GF-D8 (cell line): ENCODE data around the gene TRMU.
"Not testable (repeated sequence)": the region's sequence is repeated elsewhere in the genome, so short reads cannot be mapped to it uniquely, and the experiment has no call there.

Experiments
- DNase-seq: peaks from one replicate; lab custom pipeline; 2025; lab: John Stamatoyannopoulos, UW

Gene TRMU

GRCh38 chr22:46300491-46300890 lies 35.0 kb upstream of the TRMU start:
- no peak for DNase-seq

DNA sequence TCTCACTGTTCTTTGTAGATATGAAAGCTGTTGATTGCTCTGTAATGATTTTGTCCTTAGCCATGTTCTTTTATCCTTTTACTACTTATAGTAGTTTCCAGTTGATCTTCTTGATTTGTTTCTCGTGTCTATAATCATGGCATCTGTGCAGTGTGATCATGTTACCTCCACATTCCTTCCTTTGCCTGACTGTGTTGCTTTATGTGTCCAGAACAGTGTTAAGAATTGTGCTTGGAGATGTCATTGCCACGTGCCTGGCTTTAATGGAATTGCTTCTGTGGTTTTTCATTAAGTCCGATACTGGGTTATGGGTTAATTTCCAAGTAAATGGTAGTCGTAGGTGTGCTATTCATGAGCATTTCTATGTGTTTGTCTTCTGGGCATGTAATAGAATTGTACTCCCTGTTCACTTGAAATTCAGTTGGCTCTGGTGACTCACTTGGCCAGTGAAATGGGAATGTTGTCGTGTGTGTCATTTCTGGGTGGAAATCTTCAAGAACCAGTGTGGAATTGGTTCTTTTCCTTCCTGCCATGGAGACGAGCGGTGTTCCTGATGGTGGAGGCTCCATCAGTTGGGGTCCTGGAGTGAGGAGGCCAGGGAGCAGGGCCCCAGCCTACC lies 32.1 kb upstream of the TRMU start:
- DNase-seq, result no peak

DNA sequence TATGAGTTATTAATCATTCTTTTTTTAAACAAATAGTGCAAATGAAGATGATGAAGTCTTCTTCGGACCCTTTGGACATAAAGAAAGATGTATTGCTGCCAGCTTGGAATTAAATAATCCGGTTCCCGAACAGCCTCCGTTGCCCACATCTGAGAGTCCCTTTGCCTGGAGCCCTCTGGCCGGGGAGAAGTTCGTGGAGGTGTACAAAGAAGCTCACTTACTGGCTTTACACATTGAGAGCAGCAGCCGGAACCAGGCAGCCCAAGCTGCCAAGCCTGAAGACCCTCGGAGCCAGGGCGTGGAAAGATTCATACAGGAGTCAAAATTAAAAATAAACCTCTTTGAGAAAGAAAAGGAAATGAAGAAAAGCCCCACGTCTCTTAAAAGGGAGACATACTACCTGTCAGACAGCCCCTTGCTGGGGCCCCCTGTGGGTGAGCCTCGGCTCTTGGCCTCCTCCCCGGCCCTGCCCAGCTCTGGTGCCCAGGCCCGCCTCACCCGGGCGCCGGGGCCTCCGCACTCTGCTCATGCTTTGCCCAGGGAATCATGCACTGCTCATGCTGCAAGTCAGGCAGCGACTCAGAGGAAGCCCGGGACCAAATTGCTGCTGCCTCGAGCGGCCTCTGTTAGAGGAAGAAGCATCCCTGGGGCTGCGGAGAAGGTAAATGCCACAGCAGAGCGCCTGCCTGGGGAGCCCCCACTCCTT lies 27.1 kb upstream of the TRMU start:
- no peak for DNase-seq

- DNase-seq, result no peak
Observed at GRCh38 chr22:46309526-46310085, 25.9 kb upstream of the TRMU start.

- no peak for DNase-seq
Observed at GRCh38 chr22:46312056-46312455, 23.5 kb upstream of the TRMU start.

GRCh38 chr22:46312848-46313247 lies 22.7 kb upstream of the TRMU start:
- DNase-seq, result not testable (repeated sequence)

- no peak for DNase-seq
Observed at GRCh38 chr22:46315976-46316375, 19.5 kb upstream of the TRMU start.

- no peak for DNase-seq
Observed at GRCh38 chr22:46317646-46318045, 17.9 kb upstream of the TRMU start.

DNA sequence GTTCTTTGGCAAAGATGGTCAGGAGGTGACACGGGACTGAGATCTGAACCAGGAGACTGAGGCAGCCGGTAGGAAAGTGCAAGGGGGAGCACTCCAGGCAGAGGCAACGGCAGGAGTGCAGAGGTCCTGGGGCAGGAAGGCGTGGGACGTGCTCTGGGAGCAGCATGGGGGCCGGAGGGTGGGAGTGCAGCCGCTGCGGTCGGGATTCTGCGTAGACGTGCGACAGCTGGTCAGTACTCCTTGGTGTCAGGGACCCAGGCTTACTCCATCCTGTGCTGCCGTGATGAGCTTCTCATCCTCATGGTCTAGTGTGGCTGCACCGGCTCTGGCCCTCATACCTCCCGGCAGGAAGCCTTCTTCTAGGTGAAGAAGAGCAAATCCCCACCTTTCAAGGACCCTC lies 16.9 kb upstream of the TRMU start:
- DNase-seq, result no peak

DNA sequence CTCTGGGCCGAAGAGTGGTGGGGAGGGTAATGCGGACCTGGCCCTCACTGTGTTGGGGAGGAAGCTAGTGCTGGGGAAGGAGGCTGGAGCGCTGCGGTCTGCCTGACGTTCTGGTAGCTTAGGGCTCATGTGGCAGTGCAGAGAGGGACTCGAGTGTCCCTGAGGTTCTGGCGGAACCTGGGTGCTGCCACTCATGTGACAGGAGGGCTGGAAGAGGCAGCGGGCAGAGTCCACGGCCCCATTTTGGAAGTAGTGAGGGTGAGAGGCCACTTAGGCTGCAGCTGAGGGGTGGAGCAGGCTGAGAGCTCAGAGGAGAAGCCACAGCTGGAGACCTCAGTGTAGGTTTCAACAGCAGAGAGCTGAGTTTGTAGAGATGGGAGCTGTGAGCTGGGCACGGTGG lies 16.2 kb upstream of the TRMU start:
- no peak for DNase-seq

- no peak for DNase-seq
Observed at GRCh38 chr22:46320166-46320710, 15.3 kb upstream of the TRMU start.

DNA sequence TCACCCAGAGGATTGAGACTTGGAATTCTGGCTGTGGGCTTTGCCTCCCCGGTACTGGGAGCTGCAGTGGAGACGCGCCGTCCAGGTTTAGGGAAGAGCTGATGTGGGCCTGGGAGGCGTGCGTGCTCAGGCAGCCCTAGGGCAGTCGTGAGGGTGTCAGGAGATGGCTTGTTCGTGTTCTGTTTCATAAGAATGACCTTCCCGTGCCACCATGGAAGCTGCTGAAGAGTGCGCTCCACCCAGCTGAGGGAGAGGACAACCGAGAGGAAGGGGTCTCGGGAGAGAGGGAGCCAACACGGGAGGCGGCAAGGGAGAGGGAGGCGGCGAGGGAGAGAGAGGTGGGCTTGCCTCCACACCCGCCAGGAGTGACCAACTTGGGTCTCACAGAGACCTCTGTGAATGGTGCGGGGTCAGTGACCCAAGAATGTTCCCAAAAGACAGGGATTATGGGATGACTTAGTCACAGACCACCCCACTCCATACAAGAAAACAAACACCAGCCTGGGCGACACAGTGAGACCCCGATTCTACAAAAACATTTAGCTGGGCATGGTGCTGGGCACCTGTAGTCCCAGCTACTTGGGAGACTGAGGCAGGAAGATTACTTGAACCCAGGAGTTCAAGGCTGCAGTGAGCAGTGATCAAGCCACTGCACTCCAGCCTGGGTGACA lies 14.7 kb upstream of the TRMU start:
- no peak for DNase-seq

DNA sequence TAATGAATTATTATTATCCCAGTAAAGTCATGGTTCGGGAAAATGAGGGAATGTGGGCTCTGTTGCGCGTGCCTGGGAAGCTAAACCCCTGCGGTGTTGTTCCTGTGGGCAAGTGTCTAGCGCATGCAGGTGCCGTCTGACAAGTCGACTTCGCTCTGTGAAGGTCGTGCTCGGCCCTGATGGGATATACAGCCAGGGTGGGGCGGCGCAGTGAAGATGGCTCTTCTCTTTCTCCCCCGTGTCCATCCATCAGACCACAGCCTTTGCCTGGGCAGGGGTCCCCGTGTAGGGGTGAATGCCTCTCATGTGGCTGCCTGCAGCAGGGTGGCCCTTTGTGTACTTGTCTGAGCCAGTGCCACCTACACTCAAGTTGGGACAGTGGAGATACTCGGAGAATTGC lies 12.8 kb upstream of the TRMU start:
- DNase-seq, result no peak

- DNase-seq, result no peak
Observed at GRCh38 chr22:46323162-46323561, 12.4 kb upstream of the TRMU start.

DNA sequence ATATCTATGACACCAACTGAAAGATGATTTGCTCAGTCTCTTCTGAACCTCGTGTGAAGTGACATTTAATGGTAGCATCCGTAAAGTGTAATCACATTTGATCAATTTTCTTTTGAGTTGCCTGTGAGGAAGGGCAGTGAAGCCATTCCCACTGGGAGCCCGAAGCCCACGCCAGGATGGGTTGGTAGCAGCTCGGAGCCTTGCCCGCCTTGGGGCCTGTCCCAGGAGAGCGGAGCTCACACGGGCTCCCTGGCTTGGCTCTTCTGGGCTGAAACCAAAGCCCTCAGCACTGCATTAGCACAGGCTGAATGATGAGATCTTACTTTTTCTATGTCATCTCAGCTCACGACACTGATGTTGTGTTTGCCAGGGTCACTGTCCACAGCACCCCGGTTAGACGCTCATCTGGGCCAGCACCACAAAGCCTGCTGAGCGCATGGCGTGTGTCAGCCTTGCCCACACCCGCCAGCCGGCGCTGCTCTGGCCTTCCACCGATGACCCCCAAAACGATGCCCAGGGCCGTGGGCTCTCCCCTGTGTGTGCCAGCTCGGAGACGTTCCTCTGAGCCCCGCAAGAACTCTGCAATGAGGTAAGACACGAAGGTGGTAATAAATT lies 9.3 kb upstream of the TRMU start:
- DNase-seq, result no peak

DNA sequence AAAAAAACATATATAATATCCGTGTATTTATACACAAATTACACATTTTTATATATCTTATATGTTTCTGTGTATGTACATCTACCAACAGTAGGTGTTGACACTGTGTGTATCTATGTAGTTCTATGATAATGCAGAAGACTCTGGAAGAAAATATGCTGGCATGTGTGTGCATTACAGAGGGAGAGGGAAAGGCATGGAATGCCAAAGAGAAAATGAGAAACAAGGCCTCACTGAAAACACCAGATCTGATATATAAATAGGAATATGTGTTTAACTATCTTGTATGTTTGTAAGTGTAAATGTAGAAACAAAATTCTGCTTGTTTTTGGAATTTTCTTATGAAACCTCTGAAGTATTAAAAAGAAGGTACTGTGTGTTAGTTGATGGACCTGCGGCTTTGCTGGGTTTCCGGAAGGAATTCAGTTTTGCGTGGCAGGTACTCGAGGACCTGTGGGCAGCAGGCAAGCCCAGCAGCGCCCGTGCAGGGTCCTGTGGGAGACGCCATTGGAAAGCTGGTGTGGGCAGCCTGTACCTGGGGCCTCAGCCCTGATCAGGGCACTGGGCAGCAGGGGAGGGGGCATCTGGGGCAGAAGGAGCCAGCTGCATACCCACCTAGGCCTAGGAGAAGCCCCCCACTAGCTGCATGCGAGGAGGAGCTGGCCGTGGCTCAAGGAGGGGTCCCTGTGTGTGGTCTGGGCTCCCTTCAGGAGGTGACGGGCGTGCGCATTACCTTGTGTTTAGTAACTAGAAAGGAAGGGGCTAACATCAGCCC lies 7.6 kb upstream of the TRMU start:
- DNase-seq, result no peak

DNA sequence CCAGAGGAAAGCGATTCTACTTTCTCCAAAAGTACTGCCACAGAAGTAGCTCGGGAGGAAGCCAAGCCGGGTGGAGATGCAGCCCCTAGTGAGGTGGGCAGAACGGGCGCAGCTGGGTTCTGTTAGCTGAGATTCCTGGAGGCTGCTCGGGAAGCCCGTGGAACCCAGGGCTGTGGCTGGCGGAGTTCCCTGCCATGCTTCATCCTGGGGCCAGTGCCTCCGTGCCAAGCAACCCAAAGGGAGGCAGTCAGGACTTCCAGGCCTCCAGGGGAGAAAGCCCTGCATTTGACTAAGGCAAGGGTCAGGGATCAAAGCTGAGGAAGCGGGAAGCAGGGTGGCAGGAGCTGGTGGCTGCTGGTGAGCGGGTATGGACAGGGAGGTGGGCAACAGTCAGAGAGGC lies 6.7 kb upstream of the TRMU start:
- DNase-seq, result no peak

DNA sequence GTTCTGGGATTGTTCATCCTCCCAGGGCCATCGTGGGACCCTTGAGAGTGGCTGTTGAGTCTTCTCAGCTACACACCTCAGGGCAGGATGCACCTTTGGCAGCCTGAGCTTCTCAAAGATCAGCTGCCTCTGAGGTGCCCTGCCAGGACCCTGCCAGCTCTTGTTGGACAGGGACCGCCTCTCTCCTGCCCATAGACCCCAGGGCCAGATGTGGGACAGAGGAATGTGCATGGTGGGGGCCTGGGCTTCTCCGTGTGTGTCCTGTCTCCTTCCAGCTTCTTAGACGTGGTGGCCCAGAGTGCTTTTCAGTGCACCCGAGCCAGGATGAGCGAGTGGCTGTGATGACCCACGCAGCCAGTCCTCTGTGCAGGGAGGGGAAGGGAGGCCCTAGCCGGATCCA lies 5.9 kb upstream of the TRMU start:
- DNase-seq, result no peak

- DNase-seq, result no peak
Observed at GRCh38 chr22:46330426-46330825, 5.1 kb upstream of the TRMU start.

DNA sequence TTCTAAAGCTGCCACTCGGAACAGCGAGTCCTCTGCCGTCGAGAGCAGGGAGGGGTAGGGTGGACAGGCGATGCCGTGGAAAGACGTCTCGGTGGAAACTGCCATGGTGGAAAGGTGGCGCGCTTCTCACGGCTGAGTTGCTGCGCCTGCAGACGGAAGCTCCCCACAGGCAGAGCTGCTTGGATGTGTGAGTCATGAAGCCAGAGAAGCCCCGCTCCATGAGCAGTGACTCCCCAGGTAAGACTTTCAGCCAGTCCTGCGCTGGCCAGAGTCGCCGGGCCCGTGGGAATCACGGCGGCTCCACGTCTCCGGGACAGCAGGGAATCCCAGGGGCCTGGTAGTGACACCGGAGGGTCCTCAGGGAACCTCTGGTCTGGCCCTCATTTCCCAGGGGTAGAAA lies 4.0 kb upstream of the TRMU start:
- DNase-seq, result no peak
